ENCODE results near the gene INHBE.

The INHBE gene

DNA sequence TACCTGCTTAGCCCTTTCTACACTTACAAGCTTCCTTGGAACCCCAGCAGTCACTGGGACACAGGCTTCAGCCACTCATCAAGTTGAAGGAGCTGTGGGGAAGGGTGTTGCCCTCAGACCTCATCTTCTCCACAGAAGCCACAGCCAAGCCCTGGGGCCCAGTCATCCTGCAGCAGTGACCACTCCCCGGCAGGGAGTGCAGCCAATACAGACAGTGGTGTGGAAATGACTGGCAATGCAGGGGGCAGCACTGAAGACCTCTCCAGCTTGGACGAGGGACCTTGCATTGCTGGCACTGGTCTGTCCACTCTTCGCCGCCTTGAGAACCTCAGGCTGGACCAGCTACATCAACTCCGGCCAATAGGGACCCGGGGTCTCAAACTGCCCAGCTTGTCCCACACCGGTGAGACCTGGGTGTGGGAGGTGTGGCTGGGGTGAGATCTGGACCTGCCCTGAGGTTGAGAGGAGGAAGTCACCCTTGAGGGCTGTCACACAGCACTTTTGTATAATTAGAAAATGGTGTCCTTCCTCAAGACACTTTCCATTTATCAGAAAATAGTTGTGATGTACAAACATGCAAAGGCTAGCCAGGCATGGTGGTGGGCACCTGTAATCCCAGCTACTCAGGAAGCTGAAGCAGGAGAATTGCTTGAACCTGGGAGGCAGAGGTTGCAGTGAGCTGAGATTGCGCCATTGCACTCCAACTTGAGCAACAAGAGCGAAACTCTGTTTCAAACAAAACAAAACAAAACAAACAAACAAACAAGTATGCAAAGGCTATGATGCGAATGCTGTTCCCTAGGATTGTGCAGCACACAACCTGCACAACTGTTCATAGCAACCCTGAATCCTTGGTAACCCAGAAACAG is 14.4 kb downstream of the INHBE start:
- in situ Hi-C loops (cut with HindIII; ENCODE audit: low pct_ligation_motif_present, low pct_unique_long_range_greater_than_20kb, low sequenced_read_pairs) = loop anchor here (25.0 kb wide), 1 partner anchor 182 kb away; no protein-coding TSS in a partner anchor
- no peak for DNase-seq

DNA sequence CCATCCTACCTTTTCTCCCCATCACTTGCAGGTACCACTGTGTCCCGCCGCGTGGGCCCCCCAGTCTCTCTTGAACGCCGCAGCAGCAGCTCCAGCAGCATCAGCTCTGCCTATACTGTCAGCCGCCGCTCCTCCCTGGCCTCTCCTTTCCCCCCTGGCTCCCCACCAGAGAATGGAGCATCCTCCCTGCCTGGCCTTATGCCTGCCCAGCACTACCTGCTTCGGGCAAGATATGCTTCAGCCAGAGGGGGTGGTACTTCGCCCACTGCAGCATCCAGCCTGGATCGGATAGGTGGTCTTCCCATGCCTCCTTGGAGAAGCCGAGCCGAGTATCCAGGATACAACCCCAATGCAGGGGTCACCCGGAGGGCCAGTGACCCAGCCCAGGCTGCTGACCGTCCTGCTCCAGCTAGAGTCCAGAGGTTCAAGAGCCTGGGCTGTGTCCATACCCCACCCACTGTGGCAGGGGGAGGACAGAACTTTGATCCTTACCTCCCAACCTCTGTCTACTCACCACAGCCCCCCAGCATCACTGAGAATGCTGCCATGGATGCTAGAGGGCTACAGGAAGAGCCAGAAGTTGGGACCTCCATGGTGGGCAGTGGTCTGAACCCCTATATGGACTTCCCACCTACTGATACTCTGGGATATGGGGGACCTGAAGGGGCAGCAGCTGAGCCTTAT is 15.3 kb downstream of the INHBE start:
- in situ Hi-C loops (cut with HindIII; ENCODE audit: low pct_ligation_motif_present, low pct_unique_long_range_greater_than_20kb, low sequenced_read_pairs) = loop anchor here (25.0 kb wide), 1 partner anchor 183 kb away; no protein-coding TSS in a partner anchor

DNA sequence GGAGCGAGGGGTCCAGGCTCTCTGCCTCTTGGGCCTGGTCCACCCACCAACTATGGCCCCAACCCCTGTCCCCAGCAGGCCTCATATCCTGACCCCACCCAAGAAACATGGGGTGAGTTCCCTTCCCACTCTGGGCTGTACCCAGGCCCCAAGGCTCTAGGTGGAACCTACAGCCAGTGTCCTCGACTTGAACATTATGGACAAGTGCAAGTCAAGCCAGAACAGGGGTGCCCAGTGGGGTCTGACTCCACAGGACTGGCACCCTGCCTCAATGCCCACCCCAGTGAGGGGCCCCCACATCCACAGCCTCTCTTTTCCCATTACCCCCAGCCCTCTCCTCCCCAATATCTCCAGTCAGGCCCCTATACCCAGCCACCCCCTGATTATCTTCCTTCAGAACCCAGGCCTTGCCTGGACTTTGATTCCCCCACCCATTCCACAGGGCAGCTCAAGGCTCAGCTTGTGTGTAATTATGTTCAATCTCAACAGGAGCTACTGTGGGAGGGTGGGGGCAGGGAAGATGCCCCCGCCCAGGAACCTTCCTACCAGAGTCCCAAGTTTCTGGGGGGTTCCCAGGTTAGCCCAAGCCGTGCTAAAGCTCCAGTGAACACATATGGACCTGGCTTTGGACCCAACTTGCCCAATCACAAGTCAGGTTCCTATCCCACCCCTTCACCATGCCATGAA is 16.0 kb downstream of the INHBE start:
- in situ Hi-C loops (cut with HindIII; ENCODE audit: low pct_ligation_motif_present, low pct_unique_long_range_greater_than_20kb, low sequenced_read_pairs) = loop anchor here (25.0 kb wide), 1 partner anchor 184 kb away; no protein-coding TSS in a partner anchor

More for the DNA sequence above, 15.3 kb downstream of the INHBE start:
- DNase-seq = no peak

DNA sequence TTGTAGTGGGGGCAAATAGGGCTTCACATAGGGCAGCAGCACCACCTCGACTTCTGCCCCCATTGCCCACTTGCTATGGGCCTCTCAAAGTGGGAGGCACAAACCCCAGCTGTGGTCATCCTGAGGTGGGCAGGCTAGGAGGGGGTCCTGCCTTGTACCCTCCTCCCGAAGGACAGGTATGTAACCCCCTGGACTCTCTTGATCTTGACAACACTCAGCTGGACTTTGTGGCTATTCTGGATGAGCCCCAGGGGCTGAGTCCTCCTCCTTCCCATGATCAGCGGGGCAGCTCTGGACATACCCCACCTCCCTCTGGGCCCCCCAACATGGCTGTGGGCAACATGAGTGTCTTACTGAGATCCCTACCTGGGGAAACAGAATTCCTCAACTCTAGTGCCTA is 16.6 kb downstream of the INHBE start:
- no peak for DNase-seq
- in situ Hi-C loops (cut with HindIII; ENCODE audit: low pct_ligation_motif_present, low pct_unique_long_range_greater_than_20kb, low sequenced_read_pairs) = loop anchor here (25.0 kb wide), 1 partner anchor 184 kb away; no protein-coding TSS in a partner anchor

More for the DNA sequence above, 16.0 kb downstream of the INHBE start:
- DNase-seq = no peak

DNA sequence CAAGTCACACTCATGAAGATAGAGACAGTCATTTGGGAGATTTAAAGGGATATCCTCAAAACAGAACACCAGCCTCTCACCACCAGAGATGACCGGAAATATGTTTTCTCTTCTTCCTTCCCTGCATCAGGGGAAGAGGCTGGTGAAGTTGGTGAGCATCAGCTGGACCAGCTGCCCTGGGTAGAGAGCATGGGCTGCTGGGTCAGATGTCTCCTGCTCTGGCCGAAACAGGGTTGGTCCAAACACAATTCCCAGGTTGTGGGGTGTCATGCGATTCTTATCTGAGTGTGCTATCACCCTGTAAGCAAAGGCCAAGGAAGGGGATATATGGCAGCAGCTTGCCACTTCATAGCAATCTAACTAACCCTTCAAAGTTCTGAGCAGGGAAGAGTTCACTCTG is 17.3 kb downstream of the INHBE start:
- in situ Hi-C loops (cut with HindIII; ENCODE audit: low pct_ligation_motif_present, low pct_unique_long_range_greater_than_20kb, low sequenced_read_pairs) = loop anchor here (25.0 kb wide), 1 partner anchor 185 kb away; no protein-coding TSS in a partner anchor
- no peak for DNase-seq

DNA sequence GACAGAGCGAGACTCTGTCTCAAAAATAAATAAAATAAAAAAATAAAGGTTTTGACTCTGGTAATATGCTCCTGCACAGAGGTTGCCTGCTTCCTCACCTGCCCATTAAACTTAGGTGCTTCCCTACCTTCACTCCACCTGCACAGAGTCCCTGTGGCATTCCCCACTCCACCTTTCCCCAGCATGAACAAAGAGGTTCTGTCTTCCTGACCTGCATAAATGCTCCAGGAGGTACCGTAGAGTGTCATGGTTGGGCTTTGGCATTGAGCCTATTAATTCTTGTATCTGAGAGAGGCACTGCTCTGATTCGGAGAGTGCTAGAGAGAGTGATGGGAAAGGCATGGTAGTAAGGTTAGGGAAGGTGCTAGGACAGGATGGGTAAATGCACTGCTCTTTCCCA is 18.3 kb downstream of the INHBE start:
- DNase-seq = no peak
- in situ Hi-C loops (cut with HindIII; ENCODE audit: low pct_ligation_motif_present, low pct_unique_long_range_greater_than_20kb, low sequenced_read_pairs) = loop anchor here (25.0 kb wide), 1 partner anchor 186 kb away; no protein-coding TSS in a partner anchor

DNA sequence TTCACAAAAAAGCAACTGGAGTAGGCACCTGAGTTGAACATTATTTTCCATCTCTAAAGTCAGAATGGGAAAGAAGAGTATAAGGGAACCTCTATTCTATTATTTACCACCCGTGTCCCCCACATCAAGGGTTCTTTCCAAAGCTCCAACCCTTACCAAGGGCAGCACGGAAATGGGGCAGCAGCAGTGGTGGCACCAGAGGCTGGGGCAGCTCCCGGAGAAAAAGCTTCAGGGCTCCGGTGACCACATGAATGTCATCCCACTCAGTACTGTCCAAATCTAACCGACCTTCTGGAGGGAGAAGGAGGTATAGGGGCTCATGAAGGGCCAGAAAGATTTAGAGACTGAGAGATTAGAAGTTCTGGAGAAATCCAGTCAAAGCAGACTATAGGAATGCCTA is 18.8 kb downstream of the INHBE start:
- DNase-seq = no peak
- in situ Hi-C loops (cut with HindIII; ENCODE audit: low pct_ligation_motif_present, low pct_unique_long_range_greater_than_20kb, low sequenced_read_pairs) = loop anchor here (25.0 kb wide), 1 partner anchor 187 kb away; no protein-coding TSS in a partner anchor

DNA sequence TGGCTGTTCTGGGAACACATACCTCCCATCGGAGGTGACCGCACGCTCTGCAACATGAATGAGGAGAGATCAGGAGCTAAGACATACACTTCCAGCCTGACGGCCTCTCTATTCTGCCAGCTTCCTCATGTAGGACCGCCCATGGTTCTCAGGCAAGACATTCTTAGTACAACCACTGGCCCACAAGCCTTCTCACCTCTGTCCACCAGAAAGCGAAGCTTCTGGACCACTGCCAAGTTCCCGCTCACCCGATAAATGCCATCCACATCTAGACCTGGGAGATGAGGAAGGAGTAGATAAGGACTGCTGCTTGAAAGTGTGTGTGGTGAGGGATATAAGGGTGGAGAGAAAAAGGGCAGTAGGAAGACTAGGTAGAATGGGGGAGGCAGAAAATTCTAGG is 19.3 kb downstream of the INHBE start:
- DNase-seq = no peak
- in situ Hi-C loops (cut with HindIII; ENCODE audit: low pct_ligation_motif_present, low pct_unique_long_range_greater_than_20kb, low sequenced_read_pairs) = loop anchor here (25.0 kb wide), 1 partner anchor 187 kb away; no protein-coding TSS in a partner anchor

DNA sequence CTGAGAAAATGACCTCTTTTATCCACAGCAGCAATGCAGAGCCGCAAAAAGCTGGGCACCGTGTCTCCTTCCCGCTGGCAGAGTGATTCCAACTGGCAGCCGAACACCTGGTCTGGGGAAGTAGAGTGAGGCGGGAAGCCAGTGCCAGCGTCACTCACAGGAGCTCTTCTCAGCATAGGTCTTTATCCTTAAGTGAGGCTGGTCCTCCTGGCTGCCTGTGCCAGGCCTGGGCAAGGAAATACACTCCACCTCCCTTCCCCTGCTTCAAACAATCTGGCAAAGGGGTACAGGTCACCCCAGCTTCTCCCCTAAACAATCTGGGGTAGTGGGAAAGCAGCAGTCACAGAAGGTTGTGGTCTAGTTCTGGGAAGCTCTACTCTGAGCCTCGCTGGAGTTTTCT is 19.8 kb downstream of the INHBE start:
- no peak for DNase-seq
- in situ Hi-C loops (cut with HindIII; ENCODE audit: low pct_ligation_motif_present, low pct_unique_long_range_greater_than_20kb, low sequenced_read_pairs) = loop anchor here (25.0 kb wide), 1 partner anchor 188 kb away; no protein-coding TSS in a partner anchor

DNA sequence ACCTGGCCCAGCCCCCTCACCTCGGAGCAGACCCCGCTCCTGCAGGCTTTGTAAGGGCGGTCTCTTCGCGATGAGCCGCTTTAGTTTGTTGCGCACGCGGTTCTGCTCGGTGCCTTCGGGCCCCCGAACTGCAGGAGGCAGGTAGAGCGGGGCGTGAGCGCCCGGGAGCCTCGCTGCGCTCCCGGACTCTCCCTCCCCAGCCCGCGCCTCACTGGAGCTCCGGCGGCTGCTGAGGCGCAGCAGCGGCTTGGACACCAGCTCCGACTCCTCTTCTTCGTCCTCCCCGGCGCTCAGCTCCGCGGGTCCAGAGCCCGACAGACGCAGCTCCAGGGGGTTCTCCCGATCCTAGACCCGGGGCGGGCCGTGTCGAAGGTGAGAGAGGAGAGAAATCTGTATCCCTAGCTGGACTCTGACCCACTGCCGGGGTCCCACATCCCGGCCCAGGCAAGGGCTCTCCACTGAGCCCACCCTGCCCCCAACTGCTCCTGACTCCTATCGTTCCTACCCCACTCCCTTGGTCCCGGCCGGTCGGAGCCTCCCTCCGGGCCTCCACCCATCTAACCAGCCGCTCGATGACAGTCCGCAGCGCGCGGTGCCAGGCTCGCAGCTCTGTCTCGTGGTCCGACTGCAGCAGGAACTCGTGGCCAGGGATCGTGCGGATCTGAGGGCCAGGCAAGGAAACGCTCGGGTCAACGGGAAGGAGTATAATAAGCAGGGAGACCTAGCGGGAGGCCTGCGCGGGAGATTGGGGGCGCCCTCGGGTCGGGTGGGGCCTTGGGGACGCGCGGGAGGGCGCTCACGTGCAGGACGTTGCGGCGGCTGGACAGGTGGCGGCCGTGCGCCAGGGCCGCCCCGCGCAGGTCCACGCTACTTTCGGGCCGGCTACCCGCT is 20.4 kb downstream of the INHBE start:
- in situ Hi-C loops (cut with HindIII; ENCODE audit: low pct_ligation_motif_present, low pct_unique_long_range_greater_than_20kb, low sequenced_read_pairs) = no loop called here
- peak; percentile 50 for DNase-seq

DNA sequence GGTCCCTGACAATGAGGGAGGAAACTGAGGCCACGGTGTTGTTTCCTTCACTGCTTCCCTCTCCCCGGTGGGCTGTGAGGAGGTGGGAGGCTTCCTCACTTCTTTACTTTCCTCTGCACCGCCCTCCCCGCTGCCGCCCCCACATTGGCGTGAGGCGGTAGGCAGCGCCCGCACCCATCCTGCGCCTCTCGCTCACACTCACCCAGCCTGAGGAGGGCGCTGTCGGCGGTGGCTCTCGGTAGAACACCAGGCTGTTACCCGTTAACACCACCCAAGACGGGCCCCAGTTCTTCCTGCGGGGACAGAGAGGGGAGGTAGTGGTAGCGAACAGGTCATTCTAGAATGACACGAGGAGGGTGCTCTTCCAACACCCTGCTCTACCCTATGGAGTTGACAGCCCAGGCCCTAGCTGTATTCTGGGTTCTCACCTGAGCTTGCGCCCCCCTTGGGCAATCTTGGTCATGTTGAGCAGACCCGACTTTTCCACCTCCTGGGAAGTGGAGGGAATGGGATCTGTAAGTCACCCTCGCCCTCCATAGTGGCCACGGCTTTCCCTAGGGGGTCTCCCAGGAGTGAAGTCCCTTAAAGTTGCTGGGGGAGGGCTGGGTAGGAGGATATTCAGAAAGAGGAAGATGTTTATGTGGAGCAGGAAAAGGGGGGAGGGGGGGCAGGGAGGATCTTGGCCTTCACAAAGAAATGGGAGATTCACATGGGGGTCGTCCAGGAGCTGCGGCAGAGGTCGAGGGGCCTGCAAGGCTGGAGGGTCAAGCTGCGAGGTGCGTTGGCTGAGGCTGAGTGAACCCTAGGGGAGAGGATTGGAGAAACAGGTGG is 21.3 kb downstream of the INHBE start:
- in situ Hi-C loops (cut with HindIII; ENCODE audit: low pct_ligation_motif_present, low pct_unique_long_range_greater_than_20kb, low sequenced_read_pairs) = no loop called here
- DNase-seq = no peak

DNA sequence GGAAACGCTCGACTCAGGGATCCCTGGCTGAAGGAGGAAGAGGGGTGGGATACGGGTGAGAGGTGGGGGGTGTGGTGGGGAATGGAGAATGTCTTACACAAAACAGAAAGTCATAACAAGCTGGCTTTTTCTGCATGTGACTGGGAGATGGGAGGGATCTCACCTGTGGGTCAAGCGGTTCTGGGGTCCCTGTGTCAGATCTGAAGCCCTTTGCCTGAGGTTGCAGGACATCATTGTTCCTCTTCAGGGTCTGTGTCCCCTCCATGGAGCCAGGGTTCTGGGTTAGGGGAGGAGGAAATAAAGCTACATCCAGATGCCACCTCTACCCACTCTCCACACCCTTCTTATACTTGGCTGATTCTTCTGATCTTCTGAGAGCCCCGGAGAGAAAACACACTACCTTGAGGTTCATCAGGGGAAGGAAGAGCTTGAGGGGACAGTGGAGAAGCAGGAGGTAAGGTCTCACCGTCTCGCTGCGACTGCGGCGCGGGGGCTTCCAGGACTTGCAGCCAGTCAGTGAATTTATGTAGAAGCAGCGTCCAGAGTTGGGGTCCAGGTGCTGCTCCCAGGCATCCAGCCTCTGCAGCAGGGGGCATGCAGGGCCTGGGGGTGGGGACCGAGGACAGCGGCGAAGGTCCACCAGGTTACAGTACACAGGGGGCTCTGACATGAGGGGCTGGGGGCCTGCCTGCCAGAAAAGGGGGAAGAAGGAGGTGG is 22.0 kb downstream of the INHBE start:
- DNase-seq = no peak

DNA sequence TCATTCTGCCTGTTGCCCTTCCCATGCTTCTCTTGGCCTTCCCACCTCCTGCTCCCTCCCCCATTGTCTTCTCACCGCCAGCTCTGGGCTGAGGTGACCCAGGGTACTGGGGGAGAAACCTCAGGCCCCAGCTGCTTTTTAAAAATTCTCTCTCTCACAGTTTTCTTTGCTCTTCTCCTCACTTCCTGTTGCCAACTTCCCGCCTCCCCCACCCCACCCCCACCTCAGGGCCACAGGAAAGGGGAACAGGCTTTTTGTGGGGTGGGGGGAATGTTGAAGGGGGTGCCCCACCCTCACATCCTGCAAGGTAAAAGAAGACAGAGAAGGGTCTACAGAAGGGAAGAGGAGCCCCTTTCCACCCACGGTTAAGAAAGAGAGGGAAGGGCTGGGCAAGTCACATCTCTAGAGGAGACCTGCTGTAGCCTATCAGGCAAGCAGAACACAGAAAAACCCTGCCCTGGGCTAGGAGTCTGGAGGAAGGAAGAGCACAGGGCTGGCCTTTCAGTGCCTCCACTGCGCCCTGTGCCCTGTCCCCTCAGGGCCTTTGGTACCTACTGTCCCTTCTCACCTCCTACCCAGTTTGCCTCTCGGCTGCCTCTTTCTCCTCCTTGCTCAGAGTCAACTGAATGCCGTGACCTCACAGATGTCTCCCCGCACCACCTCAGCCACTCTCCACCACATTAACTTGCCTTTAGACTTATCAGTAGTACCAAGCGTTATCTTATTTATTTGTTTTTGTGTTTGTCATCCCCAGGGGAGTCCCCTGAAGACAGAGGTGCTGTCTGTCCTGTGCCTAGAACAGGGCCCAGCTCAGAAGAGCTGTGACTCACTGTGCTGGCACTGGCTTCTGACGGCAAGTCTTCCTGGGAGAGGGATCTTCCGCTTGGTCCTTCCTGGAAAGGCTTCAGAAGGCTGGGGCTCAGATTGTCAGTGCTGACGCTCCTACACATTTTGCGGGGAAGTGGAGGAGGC is 22.9 kb downstream of the INHBE start:
- in situ Hi-C loops (cut with HindIII; ENCODE audit: low pct_ligation_motif_present, low pct_unique_long_range_greater_than_20kb, low sequenced_read_pairs) = no loop called here
- no peak for DNase-seq

More for the DNA sequence above, 22.0 kb downstream of the INHBE start:
- in situ Hi-C loops (cut with HindIII; ENCODE audit: low pct_ligation_motif_present, low pct_unique_long_range_greater_than_20kb, low sequenced_read_pairs) = no loop called here

DNA sequence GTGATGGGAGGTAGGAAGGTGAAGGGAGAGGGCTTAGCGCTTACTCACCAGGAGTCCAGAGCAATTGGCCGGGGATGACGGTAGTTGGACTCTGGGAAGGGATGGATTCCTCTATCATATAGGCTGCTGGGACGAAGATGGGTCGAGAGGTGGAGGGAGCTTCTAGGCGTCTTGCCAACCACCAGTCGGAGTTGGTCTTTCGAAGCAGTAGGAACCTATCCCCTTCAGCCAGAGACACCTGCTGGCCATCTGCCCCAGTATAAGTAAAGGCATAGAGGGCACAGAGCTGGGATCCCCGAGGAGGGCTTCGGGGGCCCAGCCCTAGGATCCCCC is 23.9 kb downstream of the INHBE start:
- no peak for DNase-seq
- in situ Hi-C loops (cut with HindIII; ENCODE audit: low pct_ligation_motif_present, low pct_unique_long_range_greater_than_20kb, low sequenced_read_pairs) = no loop called here

DNA sequence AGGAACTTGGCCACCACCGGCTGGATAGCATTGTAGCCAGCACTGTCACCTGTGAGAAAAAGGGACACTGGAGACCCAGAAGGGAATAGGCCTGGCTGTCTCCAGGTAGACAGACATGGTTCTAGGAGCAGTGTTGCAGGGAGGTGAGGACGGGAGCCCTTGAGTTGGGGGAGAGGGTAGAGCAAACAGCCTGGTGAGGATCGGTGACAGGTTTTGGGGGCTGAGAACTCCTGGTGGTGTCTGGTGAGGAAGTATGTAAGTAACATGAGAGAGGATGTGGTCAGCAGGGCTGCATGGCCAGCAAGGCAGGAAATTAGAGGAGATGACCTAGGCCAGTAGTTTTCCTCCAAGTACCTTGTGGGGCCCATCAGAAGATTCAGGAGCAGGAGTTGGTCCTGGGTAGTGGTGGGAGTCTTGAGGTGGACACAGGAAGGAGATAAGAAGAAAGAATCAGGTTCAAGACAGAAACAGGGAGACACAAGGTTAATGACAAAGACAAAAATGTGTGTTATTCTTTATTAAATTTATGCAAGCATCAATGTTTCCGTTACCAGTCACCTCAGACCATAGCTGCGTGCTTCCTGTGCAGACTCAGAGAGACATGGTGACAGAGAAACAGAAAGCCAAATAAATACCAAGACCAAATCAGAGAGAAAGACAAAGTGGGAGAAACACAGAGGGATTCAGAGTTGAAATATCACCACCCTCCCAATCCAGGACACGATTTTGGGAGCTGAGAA is 24.4 kb downstream of the INHBE start, which contains the start of gene ARHGAP9:
Gene ARHGAP9 (minus strand): TSS at position 491 of the 740 bp plus-strand sequence. CDS start 460 bp downstream, at position 31.
- in situ Hi-C loops (cut with HindIII; ENCODE audit: low pct_ligation_motif_present, low pct_unique_long_range_greater_than_20kb, low sequenced_read_pairs) = no loop called here

More for the DNA sequence above, 24.4 kb downstream of the INHBE start, which contains the start of gene ARHGAP9:
- DNase-seq = no peak
